Keratinocyte (primary cell): ENCODE data around the gene OR4D1. TPM values are rescaled to one million over a fixed set of nuclear protein-coding genes. Genes with fewer than 3 reads are reported as not detected.

Experiments
- DNase-seq: peaks from one replicate; pipeline ENCODE4 v3.0.0-alpha.2; 2011; ENCODE audit warnings: low read depth, missing footprints, low spot score
- FAIRE-seq: peaks from 2 replicates; lab custom pipeline; 2011; peaks lifted over from hg19 to GRCh38; lab: Jason Lieb, UNC
- H2AFZ ChIP-seq: 2 replicates; pipeline ENCODE4 v1.6.0; 2012; ENCODE audit warnings: low read length, control low read depth, inconsistent platforms; ENCODE audit not compliant: control insufficient read depth
- H3K27ac ChIP-seq: 2 replicates; pipeline ENCODE4 v1.5.1; 2011; ENCODE audit warnings: low read length; ENCODE audit not compliant: control insufficient read depth, insufficient read depth
- H3K27me3 ChIP-seq: 3 replicates; pipeline ENCODE4 v1.6.0; 2011; ENCODE audit warnings: low read length; ENCODE audit not compliant: control insufficient read depth, insufficient read depth; ENCODE audit errors: extremely low read depth
- H3K36me3 ChIP-seq, 2 experiments: 2 replicates in 1 of 2; 3 replicates in 1 of 2; pipeline ENCODE4 v1.5.1; 2011; ENCODE audit warnings: low read length in 2 of 2, mild to moderate bottlenecking in 1 of 2; ENCODE audit not compliant: control insufficient read depth in 2 of 2, insufficient read depth in 2 of 2; ENCODE audit errors: extremely low read depth in 1 of 2
- H3K4me1 ChIP-seq: 3 replicates; pipeline ENCODE4 v1.5.1; 2011; ENCODE audit warnings: low read length; ENCODE audit not compliant: control insufficient read depth, insufficient read depth; ENCODE audit errors: extremely low read depth
- H3K4me2 ChIP-seq: 3 replicates; pipeline ENCODE4 v1.6.0; 2011; ENCODE audit warnings: low read depth, low read length; ENCODE audit not compliant: control insufficient read depth, insufficient read depth; ENCODE audit errors: extremely low read depth
- H3K4me3 ChIP-seq, 3 experiments: fragments of 200-600 bp in 1 of 3; sonication (generic) in 1 of 3; 2 replicates in 2 of 3; 3 replicates in 1 of 3; pipeline ENCODE4 v1.5.1; 2011 to 2016; ENCODE audit warnings: low read length in 3 of 3, mild to moderate bottlenecking in 3 of 3, control low read depth in 2 of 3, inconsistent platforms in 1 of 3, low read depth in 1 of 3, mixed read lengths in 1 of 3, mixed run types in 1 of 3, moderate library complexity in 1 of 3; ENCODE audit not compliant: control insufficient read depth in 2 of 3, insufficient read depth in 2 of 3; ENCODE audit errors: extremely low read depth in 1 of 3
- H3K79me2 ChIP-seq: 2 replicates; pipeline ENCODE4 v1.6.0; 2012; ENCODE audit warnings: low read length; ENCODE audit not compliant: control insufficient read depth, insufficient read depth
- H3K9ac ChIP-seq: 3 replicates; pipeline ENCODE4 v1.6.0; 2011; ENCODE audit warnings: low read length; ENCODE audit not compliant: control insufficient read depth, insufficient read depth; ENCODE audit errors: extremely low read depth
- H3K9me1 ChIP-seq: 3 replicates; pipeline ENCODE4 v1.6.0; 2011; ENCODE audit warnings: low read length; ENCODE audit not compliant: control insufficient read depth, insufficient read depth; ENCODE audit errors: extremely low read depth
- H3K9me3 ChIP-seq: 2 replicates; pipeline ENCODE4 v1.5.1; 2012; ENCODE audit warnings: low read depth, low read length; ENCODE audit not compliant: control insufficient read depth
- H4K20me1 ChIP-seq: 3 replicates; pipeline ENCODE4 v1.6.0; 2011; ENCODE audit warnings: low read length; ENCODE audit not compliant: control insufficient read depth, insufficient read depth; ENCODE audit errors: extremely low read depth
- CTCF ChIP-seq, 3 experiments: IDR thresholded peaks in 1 of 3; conservative IDR thresholded peaks in 1 of 3; optimal IDR thresholded peaks in 1 of 3; 2 replicates in 2 of 3; 3 replicates in 1 of 3; pipeline versions ENCODE3 to v1.5.1; 2011; ENCODE audit warnings: low read length in 3 of 3, mild to moderate bottlenecking in 3 of 3, moderate library complexity in 2 of 3, control low read depth in 1 of 3, inconsistent platforms in 1 of 3; ENCODE audit not compliant: insufficient read depth in 2 of 3; ENCODE audit errors: extremely low read depth in 1 of 3
- EZH2 ChIP-seq: IDR thresholded peaks from one replicate; pipeline ENCODE4 v1.6.1; 2012; ENCODE audit warnings: inconsistent platforms, mild to moderate bottlenecking, low read length, moderate library complexity
- dilution Hi-C: fragments of 300-500 bp; cut with MboI; formaldehyde crosslinking; loops from one replicate; pipeline ENCODE4 v1.7.0; 2020; ENCODE audit warnings: low sequenced_read_pairs; ENCODE audit not compliant: extremely low pct_ligation_motif_present
- polyA plus RNA-seq, 5 experiments: library from polyadenylated mRNA; depleted of rRNA in 3 of 5; stranded (reverse) in 3 of 5; stranded (forward) in 1 of 5; unstranded in 1 of 5; fragments of >200 nt; gene quantifications; 1 replicate in 1 of 5; 2 replicates in 3 of 5; 3 replicates in 1 of 5; pipeline versions ENCODE4 v1.2.1 to v1.2.3, GENCODE V29; 2011 to 2012; ENCODE audit warnings: missing spikeins in 2 of 5, low read depth in 1 of 5, low replicate concordance in 1 of 5

OR4D1 gene
- polyA plus RNA-seq, 1 donor (not counting 4 experiments of a cell fraction or from before 2014, with no cell fraction given) = not detected

- H3K36me3 ChIP-seq = no peaks in the 10 kb centered on the region
- FAIRE-seq = no peak
Observed at GRCh38 chr17:58183514-58183913, 35.3 kb downstream of the OR4D1 start.

GRCh38 chr17:58184308-58184985 is 36.3 kb downstream of the OR4D1 start:
- peak; percentile 83 for DNase-seq
- no peak for FAIRE-seq
- Histone ChIP-seq H3K27me3 (peaks cover 8% of the 10 kb centered on the region), H3K36me3 (no peaks in the 10 kb centered on the region), H2AFZ (no peak overlapping the region), H3K4me1 (peaks cover 7% of the 10 kb centered on the region), H3K9me3 (no peaks in the 10 kb centered on the region), H3K9ac (no peak overlapping the region), H3K79me2 (no peaks in the 10 kb centered on the region), H3K9me1 (no peaks in the 10 kb centered on the region), H3K4me3 (no peak overlapping the region), H3K4me2 (peak overlapping the region; percentile 45), H4K20me1 (no peaks in the 10 kb centered on the region), H3K27ac (no peak overlapping the region)
- TF ChIP-seq EZH2 (no peak), CTCF (optimal IDR thresholded peaks at IDR 0.05 in 1 of 3, IDR thresholded peaks at IDR 0.05 in 1 of 3, conservative IDR thresholded peaks at IDR 0.05 in 1 of 3; ENCODE audit: extremely low read depth in 1 of 3, insufficient read depth in 2 of 3, low read length in 3 of 3) (no peak)
- dilution Hi-C loops = no loop called here

More at GRCh38 chr17:58183514-58183913, 35.3 kb downstream of the OR4D1 start:
- H3K27ac ChIP-seq = no peak overlapping the region
- no peaks in the 10 kb centered on the region for H3K9me1 ChIP-seq
- peaks cover 8% of the 10 kb centered on the region for H3K27me3 ChIP-seq
- H4K20me1 ChIP-seq = no peaks in the 10 kb centered on the region
- no peak for DNase-seq
- H3K79me2 ChIP-seq = no peaks in the 10 kb centered on the region
- no peak overlapping the region for H3K9ac ChIP-seq
- no peak overlapping the region for H2AFZ ChIP-seq
- TF ChIP-seq CTCF (optimal IDR thresholded peaks at IDR 0.05 in 1 of 3, IDR thresholded peaks at IDR 0.05 in 1 of 3, conservative IDR thresholded peaks at IDR 0.05 in 1 of 3; ENCODE audit: extremely low read depth in 1 of 3, insufficient read depth in 2 of 3, low read length in 3 of 3) = no peak
- no peak for TF ChIP-seq EZH2
- H3K4me2 ChIP-seq = no peak overlapping the region
- no peak overlapping the region for H3K4me3 ChIP-seq
- no peaks in the 10 kb centered on the region for H3K9me3 ChIP-seq
- dilution Hi-C loops = no loop called here
- H3K4me1 ChIP-seq = peaks cover 6% of the 10 kb centered on the region
